Bone marrow (tissue), 2 donors: ENCODE results near the gene RIPPLY3.

Experiments used
- DNase-seq, 2 donors: peaks; one replicate each; lab custom pipeline; 2025; lab: John Stamatoyannopoulos, UW

RIPPLY3 gene

GRCh38 chr21:37006486-37007291, at the start of gene RIPPLY3:
Gene RIPPLY3 (plus strand): TSS chr21:37006702. CDS start chr21:37006773, 71 bp downstream.
- DNase-seq: peak in 1 of 2 donors; percentile 6

- no peak for DNase-seq
Observed at GRCh38 chr21:36959020-36959835, 47.3 kb upstream of the RIPPLY3 start.

- DNase-seq: no peak
Observed at GRCh38 chr21:36960676-36961284, 45.7 kb upstream of the RIPPLY3 start.

- no peak for DNase-seq
Observed at GRCh38 chr21:36962098-36962780, 44.3 kb upstream of the RIPPLY3 start.

GRCh38 chr21:36964398-36964797, 42.1 kb upstream of the RIPPLY3 start:
- DNase-seq: no peak

- no peak for DNase-seq
Observed at GRCh38 chr21:36964827-36965719, 41.4 kb upstream of the RIPPLY3 start.

- DNase-seq: no peak
Observed at GRCh38 chr21:36965720-36966065, 40.8 kb upstream of the RIPPLY3 start.

- DNase-seq: peak; percentile 49 to 62
Observed at GRCh38 chr21:36966066-36966820, 40.3 kb upstream of the RIPPLY3 start, which contains the start of gene HLCS. Gene HLCS (minus strand): TSS chr21:36966669. CDS start chr21:36966638, 31 bp downstream.

- DNase-seq: no peak
Observed at GRCh38 chr21:36966821-36967768, 39.4 kb upstream of the RIPPLY3 start.

GRCh38 chr21:36968414-36968813, 38.1 kb upstream of the RIPPLY3 start:
- DNase-seq: no peak

GRCh38 chr21:36968976-36969375, 37.5 kb upstream of the RIPPLY3 start:
- no peak for DNase-seq

- DNase-seq: no peak
Observed at GRCh38 chr21:36973986-36974850, 32.3 kb upstream of the RIPPLY3 start.

GRCh38 chr21:36974851-36975192, 31.7 kb upstream of the RIPPLY3 start:
- no peak for DNase-seq

- no peak for DNase-seq
Observed at GRCh38 chr21:36976228-36976861, 30.2 kb upstream of the RIPPLY3 start.

GRCh38 chr21:36976882-36977651, 29.4 kb upstream of the RIPPLY3 start:
- peak in 1 of 2 donors; percentile 65 for DNase-seq

- DNase-seq: no peak
Observed at GRCh38 chr21:36980280-36981048, 26.0 kb upstream of the RIPPLY3 start.
